NT2/D1 (cell line): ENCODE measurements around the gene ANP32E.

Source experiments
- DNase-seq: peaks from one replicate; pipeline ENCODE4 v3.0.0-alpha.2; 2011; ENCODE audit warnings: low read depth, low spot score
- H3K27me3 ChIP-seq: 2 replicates; pipeline ENCODE4 v1.6.0; 2011; ENCODE audit warnings: mild to moderate bottlenecking; ENCODE audit not compliant: insufficient read length, insufficient read depth
- H3K36me3 ChIP-seq: 2 replicates; pipeline ENCODE4 v1.6.1; 2011; ENCODE audit warnings: mild to moderate bottlenecking, low read length, mixed read lengths; ENCODE audit not compliant: insufficient read depth, insufficient read length
- H3K4me1 ChIP-seq: 2 replicates; pipeline ENCODE4 v1.5.1; 2011; ENCODE audit not compliant: insufficient read depth, insufficient read length
- H3K4me3 ChIP-seq: 2 replicates; pipeline ENCODE4 v1.5.1; 2011; ENCODE audit warnings: low read depth; ENCODE audit not compliant: insufficient read length
- H3K9ac ChIP-seq: 2 replicates; pipeline ENCODE4 v1.6.0; 2011; ENCODE audit warnings: low read depth; ENCODE audit not compliant: insufficient read length
- H3K9me3 ChIP-seq: 2 replicates; pipeline ENCODE4 v1.5.1; 2011; ENCODE audit warnings: mild to moderate bottlenecking, low read length; ENCODE audit not compliant: insufficient read depth
- SUZ12 ChIP-seq: IDR thresholded peaks from 2 replicates; pipeline ENCODE4 v1.6.1; 2011; ENCODE audit not compliant: insufficient read length, insufficient read depth; ENCODE audit errors: extremely low read depth
- YY1 ChIP-seq: IDR thresholded peaks from 2 replicates; pipeline ENCODE4 v1.6.1; 2011; ENCODE audit not compliant: insufficient read length, insufficient read depth
- ZNF274 ChIP-seq: IDR thresholded peaks from 2 replicates; pipeline ENCODE4 v1.6.1; 2011; ENCODE audit warnings: mild to moderate bottlenecking, low read depth, low read length

The ANP32E gene

GRCh38 chr1:150273311-150273710 is 37.4 kb upstream of the ANP32E start:
- H3K4me1 ChIP-seq: peaks cover 12% of the 10 kb centered on the region
- TF ChIP-seq SUZ12: no peak
- TF ChIP-seq YY1: no peak
- no peak for TF ChIP-seq ZNF274

GRCh38 chr1:150271291-150271959 is 35.5 kb upstream of the ANP32E start:
- no peaks in the 10 kb centered on the region for H3K9me3 ChIP-seq
- TF ChIP-seq YY1: no peak
- TF ChIP-seq SUZ12: no peak
- no peak for TF ChIP-seq ZNF274

More at GRCh38 chr1:150273311-150273710, 37.4 kb upstream of the ANP32E start:
- no peak for DNase-seq
- Histone ChIP-seq H3K9ac (peak overlapping the region; percentile 66), H3K9me3 (no peaks in the 10 kb centered on the region), H3K27me3 (no peaks in the 10 kb centered on the region), H3K36me3 (no peaks in the 10 kb centered on the region), H3K4me3 (no peak overlapping the region)

GRCh38 chr1:150269451-150269850 is 33.5 kb upstream of the ANP32E start:
- H3K27me3 ChIP-seq: no peaks in the 10 kb centered on the region
- TF ChIP-seq SUZ12 (no peak), YY1 (no peak), ZNF274 (no peak)
- peak overlapping the region; percentile 98 for H3K4me3 ChIP-seq
- peak overlapping the region; percentile 46 for H3K9ac ChIP-seq
- peaks cover 20% of the 10 kb centered on the region for H3K4me1 ChIP-seq
- DNase-seq: no peak
- H3K36me3 ChIP-seq: peaks cover 35% of the 10 kb centered on the region
- H3K9me3 ChIP-seq: no peaks in the 10 kb centered on the region

More at GRCh38 chr1:150271291-150271959, 35.5 kb upstream of the ANP32E start:
- peaks cover 15% of the 10 kb centered on the region for H3K36me3 ChIP-seq
- H3K9ac ChIP-seq: no peak overlapping the region
- no peak overlapping the region for H3K4me3 ChIP-seq
- peaks cover 20% of the 10 kb centered on the region for H3K4me1 ChIP-seq
- no peak for DNase-seq
- H3K27me3 ChIP-seq: no peaks in the 10 kb centered on the region

- Histone ChIP-seq H3K27me3 (no peaks in the 10 kb centered on the region), H3K4me3 (peak within 1 kb of the TSS; percentile 98), H3K9ac (peak within 1 kb of the TSS; percentile 97), H3K9me3 (no peaks in the 10 kb centered on the region), H3K36me3 (peaks cover 37% of the 10 kb centered on the region), H3K4me1 (peaks cover 20% of the 10 kb centered on the region)
- no peak for TF ChIP-seq SUZ12
- peak; percentile 27 for TF ChIP-seq YY1
- DNase-seq: peak; percentile 99
These were observed 32.9 kb upstream of the ANP32E start, which contains the start of gene APH1A for GRCh38 chr1:150268705-150269403. TSS of gene APH1A (minus strand) at chr1:150269016. CDS start at chr1:150268810, 206 bp downstream.

- peaks cover 20% of the 10 kb centered on the region for H3K4me1 ChIP-seq
- H3K4me3 ChIP-seq: peak overlapping the region; percentile 98
- H3K9me3 ChIP-seq: no peaks in the 10 kb centered on the region
- TF ChIP-seq SUZ12 (no peak), YY1 (no peak), ZNF274 (no peak)
- H3K27me3 ChIP-seq: no peaks in the 10 kb centered on the region
- H3K36me3 ChIP-seq: peaks cover 41% of the 10 kb centered on the region
- DNase-seq: no peak
- peak overlapping the region; percentile 97 for H3K9ac ChIP-seq
These were observed 32.4 kb upstream of the ANP32E start for GRCh38 chr1:150268340-150268704.

DNA sequence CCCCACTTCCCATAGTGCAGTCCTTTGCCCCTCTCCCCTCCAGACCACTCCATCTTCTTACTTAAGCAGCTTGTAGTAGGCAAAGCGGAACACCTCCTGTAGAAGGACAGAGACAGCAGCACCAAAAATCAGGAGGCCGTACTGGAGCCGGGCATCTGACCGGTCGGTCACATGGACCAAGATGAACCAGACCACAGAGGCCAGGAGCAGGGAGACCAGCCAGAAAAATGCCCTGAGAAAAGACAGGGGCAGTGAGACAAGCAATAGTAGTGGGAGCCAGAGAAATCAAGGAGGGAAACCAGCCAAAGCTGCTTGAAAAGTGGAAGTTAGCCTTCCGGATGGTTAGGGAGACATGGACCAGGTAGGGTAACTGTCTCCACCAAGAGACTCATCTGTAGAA is 32.0 kb upstream of the ANP32E start:
- H3K27me3 ChIP-seq: no peaks in the 10 kb centered on the region
- no peaks in the 10 kb centered on the region for H3K9me3 ChIP-seq
- peaks cover 16% of the 10 kb centered on the region for H3K4me1 ChIP-seq
- no peak for TF ChIP-seq YY1
- no peak for TF ChIP-seq ZNF274
- TF ChIP-seq SUZ12: no peak
- H3K9ac ChIP-seq: peak overlapping the region; percentile 97
- DNase-seq: no peak
- peaks cover 45% of the 10 kb centered on the region for H3K36me3 ChIP-seq
- peak overlapping the region; percentile 98 for H3K4me3 ChIP-seq

GRCh38 chr1:150263549-150263948 is 27.6 kb upstream of the ANP32E start:
- no peak for TF ChIP-seq SUZ12
- TF ChIP-seq ZNF274: no peak
- TF ChIP-seq YY1: no peak
- H3K36me3 ChIP-seq: peaks cover 58% of the 10 kb centered on the region
- H3K9me3 ChIP-seq: no peaks in the 10 kb centered on the region
- no peaks in the 10 kb centered on the region for H3K27me3 ChIP-seq
- H3K9ac ChIP-seq: no peak overlapping the region
- no peak overlapping the region for H3K4me3 ChIP-seq
- DNase-seq: no peak
- peaks cover 7% of the 10 kb centered on the region for H3K4me1 ChIP-seq
